K562 (cell line): ENCODE results near the gene JUP. TPM values are rescaled to one million over a fixed set of nuclear protein-coding genes. Genes with fewer than 3 reads are reported as not detected.

Source experiments
- BMI1 ChIP-seq: fragments of 150-350 bp; IDR thresholded peaks from 2 replicates; pipeline ENCODE4 v1.6.1; 2014; ENCODE audit warnings: low read length
- CBX3 ChIP-seq, 2 experiments: IDR thresholded peaks; 1 replicate in 1 of 2; 2 replicates in 1 of 2; pipeline ENCODE4 v1.6.1; 2012; ENCODE audit warnings: inconsistent platforms in 2 of 2, low read length in 2 of 2, borderline replicate concordance in 1 of 2, control low read depth in 1 of 2
- CXXC5 ChIP-seq: fragments of 250-450 bp; sonication (Bioruptor Pico); IDR thresholded peaks from 2 replicates; pipeline ENCODE4 v1.8.0; 2022; ENCODE audit warnings: inconsistent platforms, mild to moderate bottlenecking, moderate library complexity
- EZH2 ChIP-seq: IDR thresholded peaks from 2 replicates; pipeline ENCODE4 v1.6.1; 2012; ENCODE audit warnings: low read depth, mild to moderate bottlenecking, inconsistent platforms, low read length, borderline replicate concordance
- GATA2 ChIP-seq: sonication (generic); formaldehyde crosslinking; IDR thresholded peaks from 2 replicates; pipeline ENCODE4 v1.4.0; 2020; ENCODE audit warnings: mild to moderate bottlenecking, missing genetic modification reagents
- KDM4B ChIP-seq, 2 experiments: fragments of 450-650 bp in 1 of 2; sonication (generic) in 1 of 2; IDR thresholded peaks; 2 replicates each; pipeline ENCODE4 v1.6.1; 2016 to 2017; ENCODE audit warnings: borderline replicate concordance in 2 of 2, antibody characterized with exemption in 1 of 2, low read depth in 1 of 2, mild to moderate bottlenecking in 1 of 2
- NR2C1 ChIP-seq, 2 experiments: fragments of 450-650 bp; IDR thresholded peaks; 2 replicates each; pipeline ENCODE4 v1.6.1; 2017; ENCODE audit warnings: mild to moderate bottlenecking in 2 of 2, antibody characterized with exemption in 1 of 2, inconsistent platforms in 1 of 2, missing compliant biosample characterization in 1 of 2, missing genetic modification characterization in 1 of 2
- PHF20 ChIP-seq: fragments of 450-650 bp; IDR thresholded peaks from 2 replicates; pipeline ENCODE4 v1.6.1; 2018; ENCODE audit not compliant: partially characterized antibody
- RAD21 ChIP-seq, 2 experiments: fragments of 250-450 bp in 1 of 2; fragments of 450-650 bp in 1 of 2; sonication (Bioruptor Pico) in 1 of 2; formaldehyde crosslinking in 1 of 2; IDR thresholded peaks in 1 of 2; conservative IDR thresholded peaks in 1 of 2; 2 replicates each; pipeline versions ENCODE4 v1.4.0 to v1.8.0; 2020 to 2022; ENCODE audit warnings: mild to moderate bottlenecking in 2 of 2, moderate library complexity in 1 of 2
- ZNF140 ChIP-seq: fragments of 250-450 bp; sonication (Bioruptor Pico); IDR thresholded peaks from 2 replicates; pipeline ENCODE4 v1.8.0; 2021; ENCODE audit warnings: moderate library complexity, mild to moderate bottlenecking, inconsistent platforms
- ZNF318 ChIP-seq, 2 experiments: fragments of 450-650 bp; IDR thresholded peaks; 2 replicates each; pipeline ENCODE4 v1.6.1; 2016; ENCODE audit warnings: mild to moderate bottlenecking in 2 of 2, borderline replicate concordance in 1 of 2, low read depth in 1 of 2, moderate library complexity in 1 of 2
- ZNF395 ChIP-seq: fragments of 200-800 bp; sonication (Bioruptor generic); IDR thresholded peaks from 2 replicates; pipeline ENCODE4 v1.6.1; 2017; ENCODE audit warnings: missing genetic modification characterization, missing compliant biosample characterization
- ZNF695 ChIP-seq: fragments of 450-650 bp; formaldehyde crosslinking; IDR thresholded peaks from 2 replicates; pipeline ENCODE4 v1.4.0; 2020; ENCODE audit warnings: mild to moderate bottlenecking, moderate library complexity
- ZNF785 ChIP-seq: fragments of 250-450 bp; sonication (Bioruptor Pico); IDR thresholded peaks from 2 replicates; pipeline ENCODE4 v1.4.0; 2020; ENCODE audit warnings: mild to moderate bottlenecking
- polyA plus RNA-seq, 8 experiments: library from polyadenylated mRNA; depleted of rRNA in 4 of 8; stranded (reverse) in 5 of 8; unstranded in 3 of 8; fragments of >200 nt; fragmentation: Nextera tagmentation in 2 of 8; fragmentation: Illumina TruSeq in 1 of 8; extraction: Ambion mirVana in 2 of 8; extraction: Trizol in 1 of 8; gene quantifications; 2 replicates each; pipeline versions ENCODE4 v1.2.1 to v1.2.3, GENCODE V29; 2011 to 2014; ENCODE audit warnings: inconsistent platforms in 1 of 8, missing spikeins in 1 of 8
- total RNA-seq, 7 experiments: library from RNA; depleted of rRNA in 6 of 7; stranded (reverse); fragments of >200 nt in 6 of 7; fragmentation: Illumina TruSeq in 2 of 7; extraction: Trizol in 2 of 7; gene quantifications; 2 replicates each; pipeline versions ENCODE4 v1.2.1 to v1.2.3, GENCODE V29; 2011 to 2021; ENCODE audit warnings: low replicate concordance in 1 of 7
- TF ChIP-seq, protein P1 (sequence below): sonication (generic); formaldehyde crosslinking; IDR thresholded peaks from 2 replicates; pipeline ENCODE4 v1.8.1; 2023; ENCODE audit warnings: mild to moderate bottlenecking, missing genetic modification reagents

JUP gene
- total and polyA plus RNA-seq, 9 of the 15 experiments (the other 6 are each of a cell fraction or from before 2014, with no cell fraction given): 6.4 to 177 (median 31.2) TPM

DNA sequence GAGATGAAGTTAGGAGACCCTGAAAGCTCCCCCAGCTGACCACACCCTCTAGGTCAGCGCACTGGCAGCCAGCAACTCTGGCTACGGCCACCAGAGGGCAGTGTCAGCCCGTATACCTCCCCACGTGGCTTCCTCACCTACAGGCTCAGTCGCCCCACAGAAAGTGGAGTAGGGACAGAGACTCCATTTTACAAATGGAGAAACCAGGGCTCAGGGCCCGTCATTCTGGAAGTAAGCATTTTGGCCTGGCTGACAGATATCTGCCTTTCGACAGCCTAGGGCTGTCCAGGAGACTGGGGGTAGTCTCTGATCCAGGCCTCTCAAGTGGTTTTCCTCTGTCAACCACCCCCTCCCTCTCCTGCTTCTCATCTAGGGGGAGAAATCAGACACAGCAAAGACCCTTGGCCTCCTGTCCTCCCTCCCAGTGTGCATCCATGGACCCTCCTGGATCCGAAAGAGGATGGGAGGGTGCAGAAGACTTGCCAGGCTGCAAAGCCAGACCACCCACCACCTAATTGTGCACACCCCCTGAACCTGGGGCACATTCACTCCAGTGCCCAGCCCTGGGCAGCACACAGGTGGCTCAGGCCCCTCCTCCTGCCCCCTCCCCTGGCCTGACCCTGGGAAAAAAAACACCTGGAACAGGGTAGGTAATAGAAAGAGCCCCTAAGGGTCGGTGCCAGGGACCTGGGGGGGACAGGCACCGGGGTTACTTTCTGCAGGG, 48.3 kb downstream of the JUP start (continued):
- TF ChIP-seq ZNF318 (IDR thresholded peaks at IDR 0.05; ENCODE audit: borderline replicate concordance in 1 of 2, low read depth in 1 of 2): no peak
- TF ChIP-seq, protein P1, sequence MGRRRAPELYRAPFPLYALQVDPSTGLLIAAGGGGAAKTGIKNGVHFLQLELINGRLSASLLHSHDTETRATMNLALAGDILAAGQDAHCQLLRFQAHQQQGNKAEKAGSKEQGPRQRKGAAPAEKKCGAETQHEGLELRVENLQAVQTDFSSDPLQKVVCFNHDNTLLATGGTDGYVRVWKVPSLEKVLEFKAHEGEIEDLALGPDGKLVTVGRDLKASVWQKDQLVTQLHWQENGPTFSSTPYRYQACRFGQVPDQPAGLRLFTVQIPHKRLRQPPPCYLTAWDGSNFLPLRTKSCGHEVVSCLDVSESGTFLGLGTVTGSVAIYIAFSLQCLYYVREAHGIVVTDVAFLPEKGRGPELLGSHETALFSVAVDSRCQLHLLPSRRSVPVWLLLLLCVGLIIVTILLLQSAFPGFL: no peak
- TF ChIP-seq ZNF695 (CRISPR knock-in tag): no peak
- TF ChIP-seq GATA2: no peak
- TF ChIP-seq PHF20: peak; percentile 69
- peak; percentile 67 for TF ChIP-seq CXXC5 (CRISPR knock-in tag)
- peak in 1 of 2 experiments; percentile 53; a peak in 1 of 3 replicates for TF ChIP-seq CBX3 (IDR thresholded peaks at IDR 0.05; ENCODE audit: borderline replicate concordance in 1 of 2, low read length in 2 of 2)
- TF ChIP-seq BMI1: no peak
- no peak for TF ChIP-seq EZH2
- 0 out of 4 replicates have a peak, but pooled peaks of 1 of the 2 experiments have one; percentile 32 for TF ChIP-seq KDM4B (IDR thresholded peaks at IDR 0.05; ENCODE audit: borderline replicate concordance in 2 of 2, low read depth in 1 of 2)
- TF ChIP-seq ZNF395 (CRISPR knock-in tag): peak; percentile 87
- TF ChIP-seq ZNF140 (CRISPR knock-in tag): 0 out of 2 replicates have a peak, but pooled peaks have one; percentile 25
- no peak for TF ChIP-seq ZNF785
- TF ChIP-seq NR2C1 (IDR thresholded peaks at IDR 0.05): no peak
- TF ChIP-seq NR2C1 (tag; IDR thresholded peaks at IDR 0.05): peak; percentile 76
- peak; percentile 99 to 100 for TF ChIP-seq RAD21 (CRISPR knock-in tag; conservative IDR thresholded peaks at IDR 0.05 in 1 of 2, IDR thresholded peaks at IDR 0.05 in 1 of 2)
